MM.1S (cell line): Measurements from ENCODE around the gene TSPAN6.

Experiments
- EZH2 ChIP-seq: fragments of 300-600 bp; sonication (generic); optimal IDR thresholded peaks from 2 replicates; pipeline ENCODE3; 2017; ENCODE audit warnings: low read depth, mild to moderate bottlenecking, antibody characterized with exemption, low read length, mixed read lengths
- EZH2phosphoT487 ChIP-seq: fragments of 300-600 bp; sonication (generic); IDR thresholded peaks from 2 replicates; pipeline ENCODE4 v1.6.1; 2018; ENCODE audit warnings: antibody characterized with exemption, low read length
- TF ChIP-seq, protein P1 (sequence below): fragments of 300-600 bp; sonication (generic); IDR thresholded peaks from 2 replicates; pipeline ENCODE4 v1.5.1; 2016; ENCODE audit warnings: antibody characterized with exemption, low read length, mixed read lengths

DNA sequence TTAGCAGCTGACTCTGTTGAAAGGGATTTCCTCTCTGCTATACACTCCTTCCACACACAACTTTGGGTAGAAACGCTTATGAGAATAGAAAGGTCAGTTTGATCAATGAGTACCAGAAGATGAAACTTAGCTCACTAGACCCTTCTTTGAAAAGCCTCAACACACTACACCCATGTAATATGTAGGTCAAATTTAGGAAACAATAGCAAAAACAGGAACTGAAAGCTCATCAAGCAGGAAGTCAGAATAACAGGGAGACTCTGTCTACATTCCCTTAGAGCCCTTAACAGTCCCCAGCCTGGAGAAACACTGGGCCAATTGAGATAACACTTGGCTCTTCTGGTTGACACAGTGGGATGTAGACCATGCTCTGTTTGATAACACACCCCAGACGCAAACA lies 38.1 kb upstream of the TSPAN6 start:
- TF ChIP-seq, protein P1, sequence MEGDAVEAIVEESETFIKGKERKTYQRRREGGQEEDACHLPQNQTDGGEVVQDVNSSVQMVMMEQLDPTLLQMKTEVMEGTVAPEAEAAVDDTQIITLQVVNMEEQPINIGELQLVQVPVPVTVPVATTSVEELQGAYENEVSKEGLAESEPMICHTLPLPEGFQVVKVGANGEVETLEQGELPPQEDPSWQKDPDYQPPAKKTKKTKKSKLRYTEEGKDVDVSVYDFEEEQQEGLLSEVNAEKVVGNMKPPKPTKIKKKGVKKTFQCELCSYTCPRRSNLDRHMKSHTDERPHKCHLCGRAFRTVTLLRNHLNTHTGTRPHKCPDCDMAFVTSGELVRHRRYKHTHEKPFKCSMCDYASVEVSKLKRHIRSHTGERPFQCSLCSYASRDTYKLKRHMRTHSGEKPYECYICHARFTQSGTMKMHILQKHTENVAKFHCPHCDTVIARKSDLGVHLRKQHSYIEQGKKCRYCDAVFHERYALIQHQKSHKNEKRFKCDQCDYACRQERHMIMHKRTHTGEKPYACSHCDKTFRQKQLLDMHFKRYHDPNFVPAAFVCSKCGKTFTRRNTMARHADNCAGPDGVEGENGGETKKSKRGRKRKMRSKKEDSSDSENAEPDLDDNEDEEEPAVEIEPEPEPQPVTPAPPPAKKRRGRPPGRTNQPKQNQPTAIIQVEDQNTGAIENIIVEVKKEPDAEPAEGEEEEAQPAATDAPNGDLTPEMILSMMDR, result no peak
- TF ChIP-seq EZH2, result no peak
- TF ChIP-seq EZH2phosphoT487, result no peak
